CMK (cell line): ENCODE data around the gene SLC25A18.

ENCODE experiments used
- DNase-seq: peaks from one replicate; pipeline ENCODE4 v3.0.0-alpha.2; 2010; ENCODE audit warnings: low read depth

Gene SLC25A18

GRCh38 chr22:17570851-17571631 is 7.7 kb downstream of the SLC25A18 start:
- DNase-seq, result no peak

GRCh38 chr22:17575151-17575550 is 11.9 kb downstream of the SLC25A18 start:
- DNase-seq, result no peak

GRCh38 chr22:17575681-17576080 is 12.4 kb downstream of the SLC25A18 start:
- no peak for DNase-seq

- DNase-seq, result no peak
Observed at GRCh38 chr22:17576470-17576869, 13.2 kb downstream of the SLC25A18 start.

GRCh38 chr22:17578136-17578754 is 14.9 kb downstream of the SLC25A18 start:
- DNase-seq, result no peak

GRCh38 chr22:17579535-17579981 is 16.3 kb downstream of the SLC25A18 start:
- DNase-seq, result no peak

- DNase-seq, result no peak
Observed at GRCh38 chr22:17580441-17581031, 17.2 kb downstream of the SLC25A18 start.

GRCh38 chr22:17581056-17581455 is 17.8 kb downstream of the SLC25A18 start:
- DNase-seq, result no peak

GRCh38 chr22:17581631-17582030 is 18.3 kb downstream of the SLC25A18 start:
- no peak for DNase-seq

- DNase-seq, result no peak
Observed at GRCh38 chr22:17583151-17583550, 19.9 kb downstream of the SLC25A18 start.

GRCh38 chr22:17586831-17587440 is 23.6 kb downstream of the SLC25A18 start:
- no peak for DNase-seq

GRCh38 chr22:17587629-17588028 is 24.3 kb downstream of the SLC25A18 start:
- DNase-seq, result no peak

GRCh38 chr22:17588606-17589005 is 25.3 kb downstream of the SLC25A18 start:
- no peak for DNase-seq

GRCh38 chr22:17589810-17590375 is 26.6 kb downstream of the SLC25A18 start:
- no peak for DNase-seq

- no peak for DNase-seq
Observed at GRCh38 chr22:17590586-17590985, 27.3 kb downstream of the SLC25A18 start.

GRCh38 chr22:17592201-17592600 is 28.9 kb downstream of the SLC25A18 start:
- no peak for DNase-seq

- DNase-seq, result no peak
Observed at GRCh38 chr22:17596226-17596625, 32.9 kb downstream of the SLC25A18 start.

GRCh38 chr22:17597217-17597616 is 33.9 kb downstream of the SLC25A18 start:
- no peak for DNase-seq

GRCh38 chr22:17598318-17598717 is 35.0 kb downstream of the SLC25A18 start:
- DNase-seq, result no peak

- DNase-seq, result no peak
Observed at GRCh38 chr22:17601031-17601430, 37.7 kb downstream of the SLC25A18 start.

GRCh38 chr22:17603668-17604067 is 40.4 kb downstream of the SLC25A18 start:
- DNase-seq, result no peak

- DNase-seq, result no peak
Observed at GRCh38 chr22:17606496-17606895, 43.2 kb downstream of the SLC25A18 start.
